HepG2 (cell line): ENCODE measurements around the gene TEX35. TPM values are rescaled to one million over a fixed set of nuclear protein-coding genes. Genes with fewer than 3 reads are reported as not detected.

Experiments
- CCDC6 ChIP-seq: sonication (generic); formaldehyde crosslinking; IDR thresholded peaks from 2 replicates; pipeline ENCODE4 v1.8.1; 2022; ENCODE audit warnings: mild to moderate bottlenecking, missing genetic modification reagents, moderate library complexity
- FOXC1 ChIP-seq: sonication (generic); formaldehyde crosslinking; IDR thresholded peaks from 2 replicates; pipeline ENCODE4 v1.8.0; 2022; ENCODE audit warnings: mild to moderate bottlenecking, missing genetic modification reagents, borderline replicate concordance
- IRX3 ChIP-seq: sonication (generic); formaldehyde crosslinking; IDR thresholded peaks from 2 replicates; pipeline ENCODE4 v1.8.1; 2023; ENCODE audit warnings: mild to moderate bottlenecking, low read depth, missing genetic modification reagents, borderline replicate concordance
- KDM5A ChIP-seq: fragments of 200-600 bp; sonication (generic); IDR thresholded peaks from 2 replicates; pipeline ENCODE4 v1.7.0; 2018; ENCODE audit warnings: antibody characterized with exemption, mild to moderate bottlenecking, low read length, borderline replicate concordance
- MAZ ChIP-seq, 2 experiments: sonication (generic) in 1 of 2; formaldehyde crosslinking in 1 of 2; IDR thresholded peaks; 2 replicates each; pipeline versions ENCODE4 v1.5.0 to v1.6.1; 2012 to 2020; ENCODE audit warnings: low read depth in 2 of 2, mild to moderate bottlenecking in 2 of 2, borderline replicate concordance in 1 of 2, improper control_type of control experiment in 1 of 2, low read length in 1 of 2, missing genetic modification reagents in 1 of 2, moderate library complexity in 1 of 2
- MIER3 ChIP-seq: IDR thresholded peaks from 2 replicates; pipeline ENCODE4 v1.6.1; 2016; ENCODE audit warnings: missing compliant biosample characterization, borderline replicate concordance
- NFE2L1 ChIP-seq: sonication (generic); formaldehyde crosslinking; IDR thresholded peaks from 2 replicates; pipeline ENCODE4 v1.4.0; 2020; ENCODE audit warnings: missing genetic modification reagents, mild to moderate bottlenecking, borderline replicate concordance
- NFKB2 ChIP-seq: sonication (generic); formaldehyde crosslinking; IDR thresholded peaks from 2 replicates; pipeline ENCODE4 v1.4.0; 2020; ENCODE audit warnings: missing genetic modification reagents, borderline replicate concordance
- NR3C1 ChIP-seq: sonication (generic); formaldehyde crosslinking; IDR thresholded peaks from 2 replicates; pipeline ENCODE4 v1.4.0; 2020; ENCODE audit warnings: missing genetic modification reagents
- POGZ ChIP-seq: sonication (generic); formaldehyde crosslinking; IDR thresholded peaks from 2 replicates; pipeline ENCODE4 v1.4.0; 2020; ENCODE audit warnings: mild to moderate bottlenecking, missing genetic modification reagents
- SMAD1 ChIP-seq: sonication (generic); formaldehyde crosslinking; IDR thresholded peaks from 2 replicates; pipeline ENCODE4 v1.4.0; 2020; ENCODE audit warnings: missing genetic modification reagents, low read depth, mild to moderate bottlenecking, borderline replicate concordance
- THAP11 ChIP-seq: IDR thresholded peaks from 2 replicates; pipeline ENCODE4 v1.6.1; 2016; ENCODE audit warnings: missing biosample characterization, missing genetic modification reagents
- ZBTB7A ChIP-seq: sonication (generic); formaldehyde crosslinking; IDR thresholded peaks from 2 replicates; pipeline ENCODE4 v1.8.0; 2022; ENCODE audit warnings: mild to moderate bottlenecking, missing genetic modification reagents
- ZMYM2 ChIP-seq: sonication (generic); formaldehyde crosslinking; IDR thresholded peaks from 2 replicates; pipeline ENCODE4 v1.8.0; 2022; ENCODE audit warnings: mild to moderate bottlenecking, missing genetic modification reagents
- ZNF121 ChIP-seq: sonication (generic); formaldehyde crosslinking; IDR thresholded peaks from 2 replicates; pipeline ENCODE4 v1.5.0; 2020; ENCODE audit warnings: mild to moderate bottlenecking, missing genetic modification reagents
- ZNF451 ChIP-seq: sonication (generic); formaldehyde crosslinking; IDR thresholded peaks from 2 replicates; pipeline ENCODE4 v1.5.0; 2020; ENCODE audit warnings: mild to moderate bottlenecking, missing genetic modification reagents
- ZNF547 ChIP-seq: sonication (generic); formaldehyde crosslinking; IDR thresholded peaks from 2 replicates; pipeline ENCODE4 v1.5.1; 2020; ENCODE audit warnings: mild to moderate bottlenecking, missing genetic modification reagents
- ZNF552 ChIP-seq: sonication (generic); formaldehyde crosslinking; IDR thresholded peaks from 2 replicates; pipeline ENCODE4 v1.9.0; 2022; ENCODE audit warnings: missing genetic modification reagents, mild to moderate bottlenecking, borderline replicate concordance
- ZSCAN31 ChIP-seq: sonication (generic); formaldehyde crosslinking; IDR thresholded peaks from 2 replicates; pipeline ENCODE4 v1.5.0; 2020; ENCODE audit warnings: low read depth, mild to moderate bottlenecking, missing genetic modification reagents
- polyA plus RNA-seq, 8 experiments: library from polyadenylated mRNA; depleted of rRNA in 3 of 8; stranded (reverse) in 7 of 8; unstranded in 1 of 8; fragments of >200 nt; fragmentation: Illumina TruSeq in 4 of 8; extraction: Trizol in 4 of 8; gene quantifications; 2 replicates each; pipeline versions ENCODE4 v1.2.1 to v1.2.3, GENCODE V29; 2011 to 2016; ENCODE audit warnings: low read depth in 4 of 8, missing spikeins in 1 of 8, mixed read lengths in 1 of 8; ENCODE audit not compliant: insufficient read depth in 1 of 8
- total RNA-seq, 5 experiments: library from RNA; depleted of rRNA; stranded (reverse); fragments of >200 nt; fragmentation: Illumina TruSeq; extraction: Trizol; gene quantifications; 2 replicates each; pipeline ENCODE4 v1.2.3, GENCODE V29; 2016; ENCODE audit warnings: low read depth in 1 of 5
- TF ChIP-seq, protein P1 (sequence below): sonication (generic); formaldehyde crosslinking; IDR thresholded peaks from 2 replicates; pipeline ENCODE4 v1.5.0; 2020; ENCODE audit warnings: missing genetic modification reagents
- TF ChIP-seq, protein P2 (sequence below): sonication (generic); formaldehyde crosslinking; IDR thresholded peaks from 2 replicates; pipeline ENCODE4 v1.4.0; 2020; ENCODE audit warnings: missing genetic modification reagents, borderline replicate concordance
- TF ChIP-seq, protein P3 (sequence below): sonication (generic); formaldehyde crosslinking; IDR thresholded peaks from 2 replicates; pipeline ENCODE4 v1.5.1; 2020; ENCODE audit warnings: missing genetic modification reagents, mild to moderate bottlenecking, borderline replicate concordance

TEX35 gene
- total and polyA plus RNA-seq, 2 of the 13 experiments (the other 11 are each of a cell fraction or from before 2014, with no cell fraction given) = not detected

DNA sequence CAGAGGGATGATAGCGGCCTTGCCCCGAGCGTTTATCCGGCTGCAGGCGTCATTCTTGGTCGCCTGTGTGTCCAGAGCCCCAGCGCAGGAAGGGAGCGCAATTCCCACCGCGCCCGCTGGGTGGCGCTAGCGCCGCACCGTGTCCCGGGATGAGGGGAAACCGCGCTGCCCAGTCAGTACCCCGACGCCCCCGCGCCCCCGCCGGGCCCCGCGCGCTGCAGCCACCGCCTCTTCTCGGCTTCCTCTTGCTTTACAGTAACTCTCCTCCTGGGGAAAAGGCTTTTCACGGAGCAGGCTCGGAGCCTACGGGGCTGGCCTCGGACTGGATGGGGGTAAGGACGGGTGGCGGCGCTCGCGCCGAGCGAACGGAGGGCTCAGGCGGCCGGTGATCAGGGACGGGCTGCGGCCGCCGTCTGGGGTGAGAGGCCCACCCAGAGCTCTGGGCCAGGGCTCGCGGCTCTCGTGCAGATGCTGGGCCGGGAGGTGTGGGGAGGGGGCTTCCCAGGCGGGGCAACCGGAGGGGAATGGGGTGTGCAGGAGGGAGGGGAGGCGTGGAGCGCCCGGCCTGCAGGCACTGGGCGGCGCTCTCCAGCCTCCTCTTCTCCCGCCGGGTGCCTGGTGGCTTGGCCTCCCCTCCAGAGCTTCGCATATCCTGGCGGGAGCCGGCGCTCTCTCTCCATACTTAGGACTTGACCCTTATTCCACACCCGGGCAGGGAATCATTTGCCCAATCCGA lies 29.8 kb downstream of the TEX35 start (continued):
- TF ChIP-seq KDM5A = peak; percentile 85
- TF ChIP-seq ZBTB7A (CRISPR knock-in tag) = peak; percentile 88
- TF ChIP-seq ZMYM2 (CRISPR knock-in tag) = 0 out of 2 replicates have a peak, but pooled peaks have one; percentile 56
- TF ChIP-seq ZNF121 (CRISPR knock-in tag) = 0 out of 2 replicates have a peak, but pooled peaks have one; percentile 7
- no peak for TF ChIP-seq NR3C1 (CRISPR knock-in tag)
- 0 out of 2 replicates have a peak, but pooled peaks have one; percentile 43 for TF ChIP-seq MIER3 (CRISPR knock-in tag)
- TF ChIP-seq IRX3 (CRISPR knock-in tag) = 0 out of 2 replicates have a peak, but pooled peaks have one; percentile 30
- 0 out of 2 replicates have a peak, but pooled peaks have one; percentile 61 for TF ChIP-seq SMAD1
- TF ChIP-seq NFKB2 (CRISPR knock-in tag) = 0 out of 2 replicates have a peak, but pooled peaks have one; percentile 2
- TF ChIP-seq MAZ (IDR thresholded peaks at IDR 0.05; ENCODE audit: borderline replicate concordance, low read depth, low read length) = 0 out of 2 replicates have a peak, but pooled peaks have one; percentile 5
- peak; percentile 6 for TF ChIP-seq MAZ (CRISPR knock-in tag; IDR thresholded peaks at IDR 0.05; ENCODE audit: low read depth)
- peak; percentile 30; the same call in 1 of the 2 replicates for TF ChIP-seq NFE2L1 (CRISPR knock-in tag)
- 0 out of 2 replicates have a peak, but pooled peaks have one; percentile 19 for TF ChIP-seq ZNF552
- TF ChIP-seq, protein P1, sequence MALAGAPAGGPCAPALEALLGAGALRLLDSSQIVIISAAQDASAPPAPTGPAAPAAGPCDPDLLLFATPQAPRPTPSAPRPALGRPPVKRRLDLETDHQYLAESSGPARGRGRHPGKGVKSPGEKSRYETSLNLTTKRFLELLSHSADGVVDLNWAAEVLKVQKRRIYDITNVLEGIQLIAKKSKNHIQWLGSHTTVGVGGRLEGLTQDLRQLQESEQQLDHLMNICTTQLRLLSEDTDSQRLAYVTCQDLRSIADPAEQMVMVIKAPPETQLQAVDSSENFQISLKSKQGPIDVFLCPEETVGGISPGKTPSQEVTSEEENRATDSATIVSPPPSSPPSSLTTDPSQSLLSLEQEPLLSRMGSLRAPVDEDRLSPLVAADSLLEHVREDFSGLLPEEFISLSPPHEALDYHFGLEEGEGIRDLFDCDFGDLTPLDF (CRISPR knock-in tag) = 0 out of 2 replicates have a peak, but pooled peaks have one; percentile 7
- no peak for TF ChIP-seq THAP11 (CRISPR knock-in tag)
- TF ChIP-seq, protein P2, sequence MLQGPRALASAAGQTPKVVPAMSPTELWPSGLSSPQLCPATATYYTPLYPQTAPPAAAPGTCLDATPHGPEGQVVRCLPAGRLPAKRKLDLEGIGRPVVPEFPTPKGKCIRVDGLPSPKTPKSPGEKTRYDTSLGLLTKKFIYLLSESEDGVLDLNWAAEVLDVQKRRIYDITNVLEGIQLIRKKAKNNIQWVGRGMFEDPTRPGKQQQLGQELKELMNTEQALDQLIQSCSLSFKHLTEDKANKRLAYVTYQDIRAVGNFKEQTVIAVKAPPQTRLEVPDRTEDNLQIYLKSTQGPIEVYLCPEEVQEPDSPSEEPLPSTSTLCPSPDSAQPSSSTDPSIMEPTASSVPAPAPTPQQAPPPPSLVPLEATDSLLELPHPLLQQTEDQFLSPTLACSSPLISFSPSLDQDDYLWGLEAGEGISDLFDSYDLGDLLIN (CRISPR knock-in tag) = peak; percentile 82; the same call in 1 of the 2 replicates
- TF ChIP-seq POGZ (CRISPR knock-in tag) = peak; percentile 6; the same call in 1 of the 2 replicates
- peak; percentile 53; the same call in 1 of the 2 replicates for TF ChIP-seq FOXC1 (CRISPR knock-in tag)
- TF ChIP-seq, protein P3, sequence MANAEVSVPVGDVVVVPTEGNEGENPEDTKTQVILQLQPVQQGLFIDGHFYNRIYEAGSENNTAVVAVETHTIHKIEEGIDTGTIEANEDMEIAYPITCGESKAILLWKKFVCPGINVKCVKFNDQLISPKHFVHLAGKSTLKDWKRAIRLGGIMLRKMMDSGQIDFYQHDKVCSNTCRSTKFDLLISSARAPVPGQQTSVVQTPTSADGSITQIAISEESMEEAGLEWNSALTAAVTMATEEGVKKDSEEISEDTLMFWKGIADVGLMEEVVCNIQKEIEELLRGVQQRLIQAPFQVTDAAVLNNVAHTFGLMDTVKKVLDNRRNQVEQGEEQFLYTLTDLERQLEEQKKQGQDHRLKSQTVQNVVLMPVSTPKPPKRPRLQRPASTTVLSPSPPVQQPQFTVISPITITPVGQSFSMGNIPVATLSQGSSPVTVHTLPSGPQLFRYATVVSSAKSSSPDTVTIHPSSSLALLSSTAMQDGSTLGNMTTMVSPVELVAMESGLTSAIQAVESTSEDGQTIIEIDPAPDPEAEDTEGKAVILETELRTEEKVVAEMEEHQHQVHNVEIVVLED (CRISPR knock-in tag) = 0 out of 2 replicates have a peak, but pooled peaks have one; percentile 5
- 0 out of 2 replicates have a peak, but pooled peaks have one; percentile 7 for TF ChIP-seq CCDC6
- 0 out of 2 replicates have a peak, but pooled peaks have one; percentile 63 for TF ChIP-seq ZSCAN31 (CRISPR knock-in tag)
- peak; percentile 6; the same call in 1 of the 2 replicates for TF ChIP-seq ZNF451 (CRISPR knock-in tag)
- TF ChIP-seq ZNF547 (CRISPR knock-in tag) = peak; percentile 73
